ENCODE results near the gene ZCCHC13.

DNA sequence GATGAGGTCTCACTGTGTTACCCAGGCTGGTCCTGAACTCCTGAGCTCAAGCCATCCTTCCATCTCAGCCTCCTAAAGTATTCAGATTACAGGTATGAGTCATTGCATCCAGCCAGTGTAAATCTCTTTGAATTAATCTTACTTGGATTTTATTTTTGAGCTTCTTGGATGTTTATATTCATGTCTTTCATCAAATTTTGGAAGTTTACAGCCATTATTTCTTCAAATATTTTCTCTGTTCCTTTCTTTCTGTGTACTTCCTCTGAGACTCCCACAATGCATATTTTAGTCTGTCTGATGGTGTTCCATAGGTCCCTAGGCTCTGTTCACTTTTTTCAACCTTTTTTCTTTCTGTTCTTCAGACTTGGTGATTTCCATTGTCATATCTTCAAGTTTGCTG, 34.9 kb downstream of the ZCCHC13 start:
- TF ChIP-seq POLR2A (IDR thresholded peaks at IDR 0.05; ENCODE audit: low read depth, low read length) (no peak), TAF1 (IDR thresholded peaks at IDR 0.05; ENCODE audit: low read depth, low read length) (no peak), POLR2AphosphoS5 (IDR thresholded peaks at IDR 0.05; ENCODE audit: low read depth, low read length) (no peak), SPI1 (IDR thresholded peaks at IDR 0.05; ENCODE audit: low read depth, low read length) (no peak), POU2F2 (IDR thresholded peaks at IDR 0.05; ENCODE audit: low read depth, low read length) (no peak), PAX5 (IDR thresholded peaks at IDR 0.05; ENCODE audit: insufficient read depth, low read length, severe bottlenecking) (no peak)
